ENCODE results near the gene LRRC4C.
"Not testable (repeated sequence)": the region's sequence is repeated elsewhere in the genome, so short reads cannot be mapped to it uniquely, and the experiment has no call there.

The LRRC4C gene

GRCh38 chr11:40952479-40952878 is 507.0 kb downstream of the LRRC4C start:
- Histone ChIP-seq H3K27me3 (ENCODE audit: insufficient read depth, poor library complexity, severe bottlenecking) (no peaks in the 10 kb centered on the region), H3K4me3 (ENCODE audit: severe bottlenecking) (no peak overlapping the region), H3K9me3 (ENCODE audit: severe bottlenecking) (no peaks in the 10 kb centered on the region), H3K4me1 (ENCODE audit: insufficient read depth, poor library complexity, severe bottlenecking) (no peaks in the 10 kb centered on the region), H3K36me3 (ENCODE audit: low read depth) (no peaks in the 10 kb centered on the region), H3K27ac (ENCODE audit: poor library complexity, severe bottlenecking) (no peak overlapping the region)
- DNase-seq (ENCODE audit: low spot score) (no peak), ATAC-seq (ENCODE audit: low read depth) (no peak)
- no peak for TF ChIP-seq CTCF (IDR thresholded peaks at IDR 0.05; ENCODE audit: poor library complexity, severe bottlenecking)

GRCh38 chr11:40938002-40938401 is 521.5 kb downstream of the LRRC4C start:
- no peak for ATAC-seq (ENCODE audit: low read depth)
- no peaks in the 10 kb centered on the region for H3K4me1 ChIP-seq (ENCODE audit: insufficient read depth, poor library complexity, severe bottlenecking)
- no peak overlapping the region for H3K4me3 ChIP-seq (ENCODE audit: severe bottlenecking)
- no peak for DNase-seq (ENCODE audit: low spot score)
- H3K27me3 ChIP-seq (ENCODE audit: insufficient read depth, poor library complexity, severe bottlenecking): no peaks in the 10 kb centered on the region
- H3K36me3 ChIP-seq (ENCODE audit: low read depth): no peaks in the 10 kb centered on the region
- TF ChIP-seq CTCF (IDR thresholded peaks at IDR 0.05; ENCODE audit: poor library complexity, severe bottlenecking): no peak
- H3K27ac ChIP-seq (ENCODE audit: poor library complexity, severe bottlenecking): no peak overlapping the region
- no peaks in the 10 kb centered on the region for H3K9me3 ChIP-seq (ENCODE audit: severe bottlenecking)

- no peak overlapping the region for H3K27ac ChIP-seq (ENCODE audit: poor library complexity, severe bottlenecking)
- H3K27me3 ChIP-seq (ENCODE audit: insufficient read depth, poor library complexity, severe bottlenecking): no peaks in the 10 kb centered on the region
- no peak for DNase-seq (ENCODE audit: low spot score)
- no peaks in the 10 kb centered on the region for H3K9me3 ChIP-seq (ENCODE audit: severe bottlenecking)
- no peak for TF ChIP-seq CTCF (IDR thresholded peaks at IDR 0.05; ENCODE audit: poor library complexity, severe bottlenecking)
- ATAC-seq (ENCODE audit: low read depth): no peak
- H3K4me3 ChIP-seq (ENCODE audit: severe bottlenecking): no peak overlapping the region
- H3K36me3 ChIP-seq (ENCODE audit: low read depth): no peaks in the 10 kb centered on the region
- no peaks in the 10 kb centered on the region for H3K4me1 ChIP-seq (ENCODE audit: insufficient read depth, poor library complexity, severe bottlenecking)
Observed at GRCh38 chr11:40924915-40925314, 534.5 kb downstream of the LRRC4C start.

GRCh38 chr11:40921246-40921645 is 538.2 kb downstream of the LRRC4C start:
- no peaks in the 10 kb centered on the region for H3K9me3 ChIP-seq (ENCODE audit: severe bottlenecking)
- ATAC-seq (ENCODE audit: low read depth) (no peak), DNase-seq (ENCODE audit: low spot score) (no peak)
- H3K27me3 ChIP-seq (ENCODE audit: insufficient read depth, poor library complexity, severe bottlenecking): no peaks in the 10 kb centered on the region
- TF ChIP-seq CTCF (IDR thresholded peaks at IDR 0.05; ENCODE audit: poor library complexity, severe bottlenecking): no peak
- H3K4me3 ChIP-seq (ENCODE audit: severe bottlenecking): no peak overlapping the region
- H3K36me3 ChIP-seq (ENCODE audit: low read depth): no peaks in the 10 kb centered on the region
- no peak overlapping the region for H3K27ac ChIP-seq (ENCODE audit: poor library complexity, severe bottlenecking)
- H3K4me1 ChIP-seq (ENCODE audit: insufficient read depth, poor library complexity, severe bottlenecking): no peaks in the 10 kb centered on the region

- not testable (repeated sequence) for H3K27ac ChIP-seq (ENCODE audit: poor library complexity, severe bottlenecking); H3K4me1 ChIP-seq (ENCODE audit: insufficient read depth, poor library complexity, severe bottlenecking); H3K27me3 ChIP-seq (ENCODE audit: insufficient read depth, poor library complexity, severe bottlenecking); DNase-seq (ENCODE audit: low spot score); H3K4me3 ChIP-seq (ENCODE audit: severe bottlenecking); H3K36me3 ChIP-seq (ENCODE audit: low read depth); H3K9me3 ChIP-seq (ENCODE audit: severe bottlenecking); ATAC-seq (ENCODE audit: low read depth)
Observed at GRCh38 chr11:40910774-40911173, 548.7 kb downstream of the LRRC4C start.
